Measurements from ENCODE around the gene AGBL1.

- no peak for TF ChIP-seq CTCF (IDR thresholded peaks at IDR 0.05)
- TF ChIP-seq EP300 (IDR thresholded peaks at IDR 0.05): no peak
Observed at GRCh38 chr15:86036243-86036642, 43.4 kb upstream of the AGBL1 start.
